ENCODE data around the gene RAD18.

DNA sequence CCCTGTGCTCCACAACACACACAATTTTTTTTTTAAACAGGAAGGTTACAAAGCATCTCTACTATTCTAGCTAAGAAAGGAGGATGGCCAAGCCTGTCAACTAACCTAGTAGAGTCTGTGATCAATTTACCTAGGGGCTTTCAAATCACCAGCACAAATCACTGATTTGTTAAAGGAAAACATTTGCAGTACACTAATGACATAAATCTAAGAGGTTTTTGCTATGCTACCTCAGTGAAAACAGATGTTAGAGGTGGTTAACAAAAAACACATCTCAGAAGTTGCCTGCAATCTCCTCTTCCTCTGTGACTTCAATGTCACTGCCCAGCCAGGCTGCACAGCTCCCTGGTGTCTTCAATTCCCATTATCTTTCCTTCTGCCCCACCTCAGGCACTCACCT, 72.0 kb downstream of the RAD18 start:
- TF ChIP-seq, protein P1, sequence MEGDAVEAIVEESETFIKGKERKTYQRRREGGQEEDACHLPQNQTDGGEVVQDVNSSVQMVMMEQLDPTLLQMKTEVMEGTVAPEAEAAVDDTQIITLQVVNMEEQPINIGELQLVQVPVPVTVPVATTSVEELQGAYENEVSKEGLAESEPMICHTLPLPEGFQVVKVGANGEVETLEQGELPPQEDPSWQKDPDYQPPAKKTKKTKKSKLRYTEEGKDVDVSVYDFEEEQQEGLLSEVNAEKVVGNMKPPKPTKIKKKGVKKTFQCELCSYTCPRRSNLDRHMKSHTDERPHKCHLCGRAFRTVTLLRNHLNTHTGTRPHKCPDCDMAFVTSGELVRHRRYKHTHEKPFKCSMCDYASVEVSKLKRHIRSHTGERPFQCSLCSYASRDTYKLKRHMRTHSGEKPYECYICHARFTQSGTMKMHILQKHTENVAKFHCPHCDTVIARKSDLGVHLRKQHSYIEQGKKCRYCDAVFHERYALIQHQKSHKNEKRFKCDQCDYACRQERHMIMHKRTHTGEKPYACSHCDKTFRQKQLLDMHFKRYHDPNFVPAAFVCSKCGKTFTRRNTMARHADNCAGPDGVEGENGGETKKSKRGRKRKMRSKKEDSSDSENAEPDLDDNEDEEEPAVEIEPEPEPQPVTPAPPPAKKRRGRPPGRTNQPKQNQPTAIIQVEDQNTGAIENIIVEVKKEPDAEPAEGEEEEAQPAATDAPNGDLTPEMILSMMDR (conservative IDR thresholded peaks at IDR 0.05; ENCODE audit: low read length) = no peak
- TF ChIP-seq EZH2phosphoT487 (IDR thresholded peaks at IDR 0.05; ENCODE audit: borderline replicate concordance, low read depth, low read length) = no peak
